Panc1 (cell line): ENCODE measurements around the gene AGPAT3. TPM values are rescaled to one million over a fixed set of nuclear protein-coding genes. Genes with fewer than 3 reads are reported as not detected.

Experiments
- ATAC-seq: fragments of 200-7000 bp; cut with Tn5 transposase; 2 replicates; pipeline ENCODE4 v1.9.1; 2020; ENCODE audit warnings: mild to moderate bottlenecking, moderate library complexity
- BruUV-seq: library from RNA; stranded (reverse); fragments of 400-500 nt; replicated peaks from 2 replicates; lab custom pipeline; 2021; lab: Mats Ljungman, UMichigan
- CTCF ChIA-PET: fragments of 300-600 bp; sonication (Branson Sonifier 250); formaldehyde crosslinking; loops from one replicate; lab custom pipeline; 2022; ENCODE audit warnings: antibody characterized with exemption; lab: Charles Lee
- POLR2A ChIA-PET: fragments of 300-600 bp; sonication (Branson Sonifier 250); formaldehyde crosslinking; loops from one replicate; lab custom pipeline; 2022; ENCODE audit warnings: antibody characterized with exemption; lab: Charles Lee
- DNase-seq: peaks from one replicate; pipeline ENCODE4 v3.0.0-alpha.2; 2010; ENCODE audit warnings: low read depth, low spot score
- H3K27ac ChIP-seq: 2 replicates; pipeline ENCODE4 v1.5.1; 2011; ENCODE audit warnings: mild to moderate bottlenecking, low read length, inconsistent platforms
- H3K27me3 ChIP-seq: fragments of 200-500 bp; sonication (Bioruptor generic); 2 replicates; pipeline ENCODE4 v1.6.0; 2014; ENCODE audit warnings: low read length, inconsistent platforms; ENCODE audit not compliant: control insufficient read depth, insufficient read depth
- H3K36me3 ChIP-seq: fragments of 200-500 bp; sonication (Bioruptor generic); 2 replicates; pipeline ENCODE4 v1.5.1; 2014; ENCODE audit warnings: inconsistent platforms, mild to moderate bottlenecking, low read length, moderate library complexity; ENCODE audit not compliant: control insufficient read depth, insufficient read depth
- H3K4me1 ChIP-seq: 2 replicates; pipeline ENCODE4 v1.5.1; 2011; ENCODE audit warnings: inconsistent platforms, mild to moderate bottlenecking, low read length, moderate library complexity; ENCODE audit not compliant: control insufficient read depth, insufficient read depth
- H3K4me3 ChIP-seq, 2 experiments: 2 replicates each; pipeline ENCODE4 v1.5.1; 2011 to 2012; ENCODE audit warnings: low read depth in 2 of 2, low read length in 2 of 2, mild to moderate bottlenecking in 2 of 2, inconsistent platforms in 1 of 2, moderate library complexity in 1 of 2
- H3K9me3 ChIP-seq: fragments of 200-500 bp; sonication (Bioruptor generic); 2 replicates; pipeline ENCODE4 v1.5.1; 2014; ENCODE audit warnings: low read depth, mild to moderate bottlenecking, inconsistent platforms, low read length, moderate library complexity; ENCODE audit not compliant: control insufficient read depth, insufficient read depth
- POLR2AphosphoS5 ChIP-seq: IDR thresholded peaks from 2 replicates; pipeline ENCODE4 v1.6.1; 2012; ENCODE audit warnings: mild to moderate bottlenecking, low read depth, low read length, moderate library complexity
- SIN3A ChIP-seq: IDR thresholded peaks from 2 replicates; pipeline ENCODE4 v1.6.1; 2012; ENCODE audit warnings: low read depth, mild to moderate bottlenecking, low read length, moderate library complexity, borderline replicate concordance; ENCODE audit not compliant: insufficient read depth
- TCF7L2 ChIP-seq: IDR thresholded peaks from 2 replicates; pipeline ENCODE4 v1.6.1; 2011; ENCODE audit warnings: mild to moderate bottlenecking, low read depth, low read length, inconsistent platforms
- in situ Hi-C: cut with HindIII; loops from 2 replicates; pipeline ENCODE4 v1.10.0; 2016; ENCODE audit warnings: low sequenced_read_pairs, low pct_unique_long_range_greater_than_20kb
- intact Hi-C: fragments of 100-400 bp; cut with micrococcal nuclease; formaldehyde crosslinking; loops from one replicate; pipeline ENCODE4 v1.10.0; 2022; ENCODE audit not compliant: unreplicated experiment
- total RNA-seq: library from RNA; stranded (reverse); gene quantifications from one replicate; pipeline ENCODE4 v1.2.1, GENCODE V29; 2021; ENCODE audit not compliant: unreplicated experiment
- TF ChIP-seq, protein P1 (sequence below): fragments of 450-650 bp; IDR thresholded peaks from 2 replicates; pipeline ENCODE4 v1.5.1; 2017; ENCODE audit warnings: mild to moderate bottlenecking
- TF ChIP-seq, protein P2 (sequence below), 2 experiments: IDR thresholded peaks; 2 replicates each; pipeline ENCODE4 v1.6.1; 2011 to 2012; ENCODE audit warnings: low read depth in 2 of 2, control low read depth in 1 of 2, low read length in 1 of 2, mild to moderate bottlenecking in 1 of 2, moderate library complexity in 1 of 2; ENCODE audit not compliant: insufficient read depth in 1 of 2

AGPAT3 gene
- total RNA-seq, 1 experiment from 2014 or later, result 40.1 TPM

DNA sequence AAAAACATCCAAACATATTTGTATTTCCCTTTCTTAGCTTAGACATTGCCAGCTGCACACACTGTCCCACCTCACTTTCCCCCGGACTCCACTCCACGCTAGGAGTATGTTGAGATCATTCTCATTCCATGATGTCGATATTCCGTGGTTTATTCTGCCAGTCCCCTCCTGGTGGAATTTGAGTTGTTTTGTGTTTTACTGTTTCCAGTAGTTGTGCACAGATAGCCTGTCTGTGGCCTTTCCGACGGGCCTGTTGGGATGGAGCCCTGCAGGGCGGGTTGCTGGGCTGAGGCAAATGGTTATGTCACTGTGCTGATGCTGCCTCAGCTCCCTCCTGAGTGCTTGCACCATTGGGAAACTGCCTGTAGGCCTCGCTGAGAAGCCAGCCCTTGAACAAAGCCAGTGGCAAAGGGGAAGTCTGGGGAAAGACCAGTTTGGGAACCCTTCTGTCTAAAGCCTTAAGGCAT, 159.9 kb downstream of the AGPAT3 start:
- intact Hi-C loops (no loop called here), in situ Hi-C loops (no loop called here)
- DNase-seq, result no peak
- ChIA-PET CTCF (no interaction called here), POLR2A (no interaction called here)
- no peaks in the 10 kb centered on the region; the same call in 1 of the 2 replicates for H3K4me1 ChIP-seq
- no peaks in the 10 kb centered on the region for H3K9me3 ChIP-seq
- no peaks in the 10 kb centered on the region for H3K27me3 ChIP-seq
- TF ChIP-seq POLR2AphosphoS5 (no peak), SIN3A (no peak), TCF7L2 (no peak)
- TF ChIP-seq, protein P1, sequence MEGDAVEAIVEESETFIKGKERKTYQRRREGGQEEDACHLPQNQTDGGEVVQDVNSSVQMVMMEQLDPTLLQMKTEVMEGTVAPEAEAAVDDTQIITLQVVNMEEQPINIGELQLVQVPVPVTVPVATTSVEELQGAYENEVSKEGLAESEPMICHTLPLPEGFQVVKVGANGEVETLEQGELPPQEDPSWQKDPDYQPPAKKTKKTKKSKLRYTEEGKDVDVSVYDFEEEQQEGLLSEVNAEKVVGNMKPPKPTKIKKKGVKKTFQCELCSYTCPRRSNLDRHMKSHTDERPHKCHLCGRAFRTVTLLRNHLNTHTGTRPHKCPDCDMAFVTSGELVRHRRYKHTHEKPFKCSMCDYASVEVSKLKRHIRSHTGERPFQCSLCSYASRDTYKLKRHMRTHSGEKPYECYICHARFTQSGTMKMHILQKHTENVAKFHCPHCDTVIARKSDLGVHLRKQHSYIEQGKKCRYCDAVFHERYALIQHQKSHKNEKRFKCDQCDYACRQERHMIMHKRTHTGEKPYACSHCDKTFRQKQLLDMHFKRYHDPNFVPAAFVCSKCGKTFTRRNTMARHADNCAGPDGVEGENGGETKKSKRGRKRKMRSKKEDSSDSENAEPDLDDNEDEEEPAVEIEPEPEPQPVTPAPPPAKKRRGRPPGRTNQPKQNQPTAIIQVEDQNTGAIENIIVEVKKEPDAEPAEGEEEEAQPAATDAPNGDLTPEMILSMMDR, result no peak
- TF ChIP-seq, protein P2, sequence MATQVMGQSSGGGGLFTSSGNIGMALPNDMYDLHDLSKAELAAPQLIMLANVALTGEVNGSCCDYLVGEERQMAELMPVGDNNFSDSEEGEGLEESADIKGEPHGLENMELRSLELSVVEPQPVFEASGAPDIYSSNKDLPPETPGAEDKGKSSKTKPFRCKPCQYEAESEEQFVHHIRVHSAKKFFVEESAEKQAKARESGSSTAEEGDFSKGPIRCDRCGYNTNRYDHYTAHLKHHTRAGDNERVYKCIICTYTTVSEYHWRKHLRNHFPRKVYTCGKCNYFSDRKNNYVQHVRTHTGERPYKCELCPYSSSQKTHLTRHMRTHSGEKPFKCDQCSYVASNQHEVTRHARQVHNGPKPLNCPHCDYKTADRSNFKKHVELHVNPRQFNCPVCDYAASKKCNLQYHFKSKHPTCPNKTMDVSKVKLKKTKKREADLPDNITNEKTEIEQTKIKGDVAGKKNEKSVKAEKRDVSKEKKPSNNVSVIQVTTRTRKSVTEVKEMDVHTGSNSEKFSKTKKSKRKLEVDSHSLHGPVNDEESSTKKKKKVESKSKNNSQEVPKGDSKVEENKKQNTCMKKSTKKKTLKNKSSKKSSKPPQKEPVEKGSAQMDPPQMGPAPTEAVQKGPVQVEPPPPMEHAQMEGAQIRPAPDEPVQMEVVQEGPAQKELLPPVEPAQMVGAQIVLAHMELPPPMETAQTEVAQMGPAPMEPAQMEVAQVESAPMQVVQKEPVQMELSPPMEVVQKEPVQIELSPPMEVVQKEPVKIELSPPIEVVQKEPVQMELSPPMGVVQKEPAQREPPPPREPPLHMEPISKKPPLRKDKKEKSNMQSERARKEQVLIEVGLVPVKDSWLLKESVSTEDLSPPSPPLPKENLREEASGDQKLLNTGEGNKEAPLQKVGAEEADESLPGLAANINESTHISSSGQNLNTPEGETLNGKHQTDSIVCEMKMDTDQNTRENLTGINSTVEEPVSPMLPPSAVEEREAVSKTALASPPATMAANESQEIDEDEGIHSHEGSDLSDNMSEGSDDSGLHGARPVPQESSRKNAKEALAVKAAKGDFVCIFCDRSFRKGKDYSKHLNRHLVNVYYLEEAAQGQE (IDR thresholded peaks at IDR 0.05; ENCODE audit: insufficient read depth in 1 of 2, low read depth in 2 of 2, low read length in 1 of 2), result no peak
- no peaks in the 10 kb centered on the region for H3K36me3 ChIP-seq
- BruUV-seq, result no TSS peak
- no peak overlapping the region for H3K27ac ChIP-seq
- no peak overlapping the region for H3K4me3 ChIP-seq
- ATAC-seq, result 0 out of 2 replicates have a peak, but pooled peaks have one; percentile 26

DNA sequence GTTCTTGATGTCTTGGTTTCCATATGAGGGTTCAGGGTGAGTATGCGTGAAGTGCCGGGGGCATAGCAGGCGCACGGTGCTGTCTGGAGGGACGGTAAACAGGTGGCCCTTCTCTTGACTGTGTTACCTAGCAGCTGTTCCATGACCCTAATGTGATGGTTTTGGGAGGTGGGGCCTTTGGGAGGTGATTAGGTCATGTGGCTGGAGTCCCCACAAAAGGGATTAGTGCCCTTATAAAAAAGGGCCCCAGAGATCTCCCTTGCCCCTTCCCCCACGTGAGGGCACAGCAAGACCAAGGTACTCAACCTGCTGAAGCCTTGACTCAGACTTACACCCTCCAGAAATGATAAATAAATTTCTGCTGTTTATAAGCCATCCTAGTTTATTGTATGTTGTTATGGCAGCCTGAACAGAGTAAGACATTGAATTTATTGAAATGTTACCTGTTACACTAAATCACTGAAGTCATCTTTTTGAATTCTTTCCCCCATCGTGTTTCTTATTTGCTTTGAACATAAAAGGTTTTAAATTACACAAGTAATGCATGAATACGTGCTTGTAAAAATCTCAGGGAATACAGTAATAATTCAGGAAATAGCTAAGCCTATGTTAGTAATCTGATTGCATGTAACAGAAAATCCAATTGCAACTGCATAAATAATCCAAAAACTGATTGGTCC, 162.7 kb downstream of the AGPAT3 start:
- in situ Hi-C loops, result no loop called here
- ATAC-seq, result no peak
- BruUV-seq, result no TSS peak
- TF ChIP-seq, protein P1, result no peak
- TF ChIP-seq, protein P2 (IDR thresholded peaks at IDR 0.05; ENCODE audit: insufficient read depth in 1 of 2, low read depth in 2 of 2, low read length in 1 of 2), result no peak
- TF ChIP-seq POLR2AphosphoS5 (no peak), TCF7L2 (no peak), SIN3A (no peak)
- DNase-seq, result no peak
- H3K4me1 ChIP-seq, result no peaks in the 10 kb centered on the region
- POLR2A ChIA-PET, result no interaction called here
- H3K27me3 ChIP-seq, result no peaks in the 10 kb centered on the region
- H3K27ac ChIP-seq, result no peak overlapping the region
- no peak overlapping the region for H3K4me3 ChIP-seq
- CTCF ChIA-PET, result no interaction called here
- no peaks in the 10 kb centered on the region for H3K36me3 ChIP-seq
- intact Hi-C loops, result no loop called here
- H3K9me3 ChIP-seq, result no peaks in the 10 kb centered on the region
